Stimulated activated CD8-positive, alpha-beta memory T cell treated with anti-CD3 and anti-CD28 coated beads, Interleukin-12 subunit alpha, Interleukin-12 subunit beta, amount 100 ng/mL, for 4 hours (primary cell): ENCODE data around the gene TDRD6.
"Not testable (repeated sequence)": the region's sequence is repeated elsewhere in the genome, so short reads cannot be mapped to it uniquely, and the experiment has no call there.

Experiments used
- DNase-seq: peaks from one replicate; pipeline ENCODE4 v3.0.0-alpha.2; 2020; ENCODE audit warnings: low read depth

Gene TDRD6

DNA sequence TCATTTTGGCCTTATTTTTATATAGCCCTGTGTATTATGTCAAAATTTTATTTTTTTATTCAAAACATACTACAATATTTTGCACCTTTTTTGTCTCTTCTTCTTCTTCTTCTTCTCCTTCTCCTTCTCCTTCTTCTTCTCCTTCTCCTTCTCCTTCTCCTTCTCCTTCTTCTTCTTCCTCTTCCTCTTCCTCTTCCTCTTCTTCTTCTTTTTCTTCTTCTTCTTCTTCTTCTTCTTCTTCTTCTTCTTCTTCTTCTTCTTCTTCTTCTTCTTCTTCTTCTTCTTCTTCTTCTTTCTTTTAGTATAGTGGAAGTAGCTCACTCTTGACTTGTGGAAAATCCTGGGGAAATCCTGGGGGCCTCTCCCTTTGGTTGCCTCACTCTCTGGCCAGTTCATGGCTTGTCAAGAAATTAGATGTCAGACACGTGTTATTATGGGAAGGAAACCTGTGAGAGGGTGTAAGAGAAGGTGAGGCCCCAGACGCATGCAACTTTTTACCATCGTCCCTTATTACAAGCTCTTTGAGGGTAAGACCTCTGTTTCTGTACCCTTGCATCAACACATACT, 56.6 kb downstream of the TDRD6 start:
- DNase-seq: not testable (repeated sequence)

DNA sequence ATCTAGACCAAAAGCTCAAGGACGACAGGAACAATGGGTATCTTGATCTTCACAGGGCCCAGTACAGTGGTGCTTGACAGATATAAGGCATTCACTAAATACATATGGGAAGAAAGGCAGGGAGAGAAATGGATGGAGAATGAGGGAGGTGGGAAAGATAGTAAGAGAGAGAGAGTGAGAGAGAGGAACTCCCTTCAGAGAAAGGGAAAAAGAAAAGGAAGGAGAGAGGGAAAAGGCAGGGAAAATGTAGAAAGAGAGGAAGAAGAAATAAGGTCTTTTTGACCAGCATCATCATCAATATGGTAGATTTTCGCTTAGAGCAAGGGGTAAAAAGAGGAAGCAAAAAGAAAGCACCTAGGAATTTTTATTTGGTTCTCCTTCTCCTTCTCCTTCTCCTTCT, 58.3 kb downstream of the TDRD6 start:
- no peak for DNase-seq

DNA sequence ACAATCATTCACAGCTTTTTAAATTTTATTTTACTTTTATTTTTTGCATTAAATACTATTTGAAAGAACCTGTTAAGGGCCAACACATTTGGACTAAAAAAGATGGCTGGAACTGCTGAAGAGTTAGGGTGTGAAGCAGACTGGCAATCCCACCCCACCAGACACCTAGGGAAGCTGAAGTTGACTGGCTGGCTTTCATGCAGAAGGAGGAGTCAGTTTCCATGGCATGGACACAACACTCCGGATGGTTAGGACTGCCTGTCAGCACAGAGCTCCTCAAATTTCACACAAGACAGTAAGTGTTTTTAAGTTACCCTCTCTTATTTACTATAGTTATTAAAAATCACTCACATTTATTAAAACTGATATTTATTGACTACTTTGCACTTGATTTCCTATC, 59.0 kb downstream of the TDRD6 start, which contains the start of gene ANKRD66:
Gene ANKRD66 (plus strand): TSS at position 238 of the 400 bp plus-strand sequence. CDS start 5,016 bp downstream, outside the sequence.
- no peak for DNase-seq

DNA sequence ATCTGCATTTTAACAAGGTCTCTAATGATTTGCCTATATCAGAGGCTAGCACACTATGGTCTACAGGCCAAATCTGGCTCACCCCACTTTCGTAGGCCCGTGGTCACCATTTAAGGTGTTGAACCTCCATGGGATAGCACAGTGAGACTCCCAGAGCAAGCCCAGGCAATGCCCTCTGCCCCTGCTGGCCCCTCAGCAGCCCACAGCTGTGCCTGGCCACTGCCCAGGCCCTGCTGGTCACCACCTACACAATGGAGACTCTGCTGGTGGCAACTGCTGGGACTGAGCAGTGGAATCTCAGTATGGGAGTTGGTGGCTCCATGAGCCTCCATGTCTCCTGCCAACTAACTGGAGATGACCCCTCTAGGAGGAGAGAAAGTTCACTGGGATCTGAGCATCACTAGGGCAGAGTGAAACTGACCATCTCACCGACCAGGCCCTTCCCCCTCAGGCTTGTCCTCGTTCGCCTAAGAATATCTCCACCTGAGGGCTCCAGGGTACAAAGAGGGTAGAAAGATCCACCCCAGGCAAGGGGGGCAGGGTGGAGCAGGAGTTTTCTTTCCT, 61.3 kb downstream of the TDRD6 start:
- DNase-seq: no peak

DNA sequence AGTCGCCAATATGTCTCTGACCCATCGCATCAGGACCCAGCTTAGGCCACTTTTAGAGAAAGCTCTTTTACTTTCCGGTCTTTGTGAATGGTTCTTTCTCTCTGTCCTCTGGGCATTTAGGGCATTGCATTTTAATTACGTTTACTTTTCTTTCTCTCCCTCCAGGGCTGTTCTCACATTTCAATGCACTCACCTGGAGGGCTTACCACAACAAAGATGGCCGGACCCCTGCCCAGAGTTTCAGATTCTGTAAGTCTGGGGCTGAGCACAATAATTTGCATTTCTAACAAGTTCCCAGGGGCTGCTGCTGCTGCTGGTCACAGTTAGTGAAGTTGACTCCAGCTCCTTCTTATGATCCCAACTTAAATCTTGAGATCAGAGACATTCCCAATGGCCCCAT, 62.0 kb downstream of the TDRD6 start:
- DNase-seq: no peak

DNA sequence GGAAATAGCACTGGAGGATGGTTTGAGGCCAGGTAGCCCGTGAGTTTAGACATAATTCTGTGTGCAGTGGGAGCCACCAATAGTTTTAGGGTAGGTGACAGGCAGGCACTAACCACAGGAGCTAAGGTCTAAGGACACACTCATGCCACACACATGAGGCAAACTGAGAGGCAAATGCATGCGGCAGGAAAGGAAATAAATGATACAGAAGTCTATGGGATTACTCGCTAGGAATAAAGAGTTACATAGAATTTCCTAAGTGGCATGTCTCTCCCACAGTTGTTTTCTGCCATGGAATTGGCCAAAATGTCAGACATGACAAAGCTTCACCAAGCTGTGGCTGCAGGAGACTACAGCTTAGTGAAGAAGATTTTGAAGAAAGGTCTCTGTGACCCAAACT, 64.0 kb downstream of the TDRD6 start:
- DNase-seq: no peak
